G401 (cell line): ENCODE measurements around the gene C20orf144. TPM values are rescaled to one million over a fixed set of nuclear protein-coding genes. Genes with fewer than 3 reads are reported as not detected.

ENCODE experiments used
- DNase-seq: peaks from one replicate; pipeline ENCODE4 v3.0.0-alpha.2; 2015; ENCODE audit warnings: low spot score
- in situ Hi-C: cut with HindIII; loops from 2 replicates; pipeline ENCODE4 v1.10.0; 2016; ENCODE audit warnings: low sequenced_read_pairs, mixed read lengths
- total RNA-seq: library from RNA; depleted of rRNA; stranded (reverse); fragments of >200 nt; shearing (Covaris generic); gene quantifications from 2 replicates; pipeline ENCODE4 v1.2.3, GENCODE V29; 2014; rRNA removed

Gene C20orf144
- total RNA-seq, 1 experiment from 2014 or later, result 0.20 TPM

DNA sequence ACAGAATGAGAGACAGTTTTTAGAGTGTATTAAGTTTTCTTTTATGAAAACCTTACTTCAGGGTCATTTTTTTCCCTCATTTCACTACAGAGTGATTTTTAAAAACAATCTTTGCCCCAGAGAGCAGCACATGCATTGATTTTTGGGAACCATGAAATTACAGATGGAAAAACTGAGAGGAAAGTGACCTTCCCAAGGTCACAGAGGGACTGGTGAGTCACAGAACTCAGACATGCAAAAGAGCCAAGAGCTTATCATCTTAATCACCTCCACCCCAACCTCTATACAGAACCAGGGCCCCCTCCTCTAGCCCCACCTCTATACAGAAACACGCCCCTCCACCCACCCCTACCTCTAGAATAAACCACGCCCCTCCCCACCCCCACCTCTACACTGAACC is 47.3 kb downstream of the C20orf144 start:
- in situ Hi-C loops, result no loop called here
- DNase-seq, result no peak

DNA sequence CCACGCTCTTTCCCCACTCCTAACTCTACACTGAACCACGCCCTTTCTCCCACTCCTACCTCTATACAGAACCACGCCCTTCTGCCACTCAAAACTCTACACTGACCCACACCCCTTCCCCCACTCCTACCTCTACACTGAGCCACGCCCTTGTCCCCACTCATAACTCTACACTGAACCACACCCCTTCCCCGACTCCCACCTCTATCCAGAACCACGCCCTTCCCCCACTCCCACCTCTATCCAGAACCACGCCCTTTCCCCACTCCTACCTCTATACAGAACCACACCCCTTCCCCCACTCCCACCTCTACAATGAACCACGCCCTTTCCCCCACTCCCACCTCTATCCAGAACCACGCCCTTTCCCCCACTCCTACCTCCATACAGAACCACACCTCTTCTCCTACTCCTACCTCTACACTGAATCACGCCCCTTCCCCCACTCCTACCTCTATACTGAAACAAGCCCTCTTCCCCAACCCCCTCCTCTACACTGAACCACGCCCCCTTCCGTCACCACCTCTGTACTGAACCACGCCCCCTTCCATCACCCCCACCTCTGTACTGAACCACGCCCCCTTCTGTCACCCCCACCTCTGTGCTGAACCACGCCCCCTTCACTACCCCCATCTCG is 47.9 kb downstream of the C20orf144 start:
- in situ Hi-C loops, result no loop called here
- no peak for DNase-seq

DNA sequence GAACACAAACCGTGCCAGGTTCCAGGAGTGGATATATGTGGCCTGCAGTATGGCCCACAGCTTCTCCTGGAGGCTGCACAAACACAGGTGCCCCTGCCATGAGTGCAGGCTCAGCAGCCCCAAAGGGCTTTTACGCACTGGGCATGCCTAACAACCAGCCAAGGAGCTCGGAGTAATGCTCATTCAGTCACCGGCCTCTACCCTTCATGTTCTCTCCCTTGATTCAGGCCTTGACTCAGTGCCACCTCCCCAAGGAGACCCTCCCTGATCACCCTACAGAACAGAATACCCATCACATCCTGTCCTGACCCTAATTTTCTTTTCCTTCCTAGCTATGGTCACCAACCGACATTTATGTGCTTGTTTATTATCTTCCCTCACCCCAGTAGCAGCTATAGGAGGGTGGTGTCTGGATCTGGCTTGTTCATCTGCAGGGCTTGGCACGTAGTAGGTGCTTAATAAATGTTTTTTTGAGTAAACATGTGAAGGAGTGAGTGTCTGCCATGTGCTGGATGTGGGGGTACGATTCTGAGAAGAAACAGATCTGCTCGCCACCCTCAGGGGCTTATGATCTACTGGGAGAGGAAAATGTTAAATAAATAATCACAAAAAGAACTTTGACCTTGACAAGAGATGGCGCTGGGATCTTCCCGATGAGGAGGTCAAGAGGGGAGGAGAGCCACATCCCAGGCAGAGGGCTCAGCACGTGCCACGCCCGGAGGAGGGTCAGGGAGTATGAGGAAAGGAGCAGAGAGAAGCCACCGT is 48.7 kb downstream of the C20orf144 start:
- no peak for DNase-seq
- in situ Hi-C loops, result no loop called here

DNA sequence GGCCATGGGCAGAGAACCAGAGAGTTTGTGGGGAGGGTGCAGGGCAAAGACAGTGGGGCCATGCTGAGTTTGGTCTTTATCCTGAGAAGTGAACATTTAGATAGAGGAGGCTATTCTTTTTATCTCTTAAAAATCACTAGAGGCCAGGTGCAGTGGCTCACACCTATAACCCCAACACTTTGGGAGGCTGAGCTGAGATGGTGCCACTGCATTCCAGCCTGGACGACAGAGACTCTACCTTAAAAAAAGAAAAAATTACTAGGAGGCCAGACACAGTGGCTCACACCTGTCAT is 49.3 kb downstream of the C20orf144 start:
- in situ Hi-C loops, result no loop called here
- no peak for DNase-seq

Other genes with a start within 250 kb of the C20orf144 start
- gene SNTA1, start 218.6 kb upstream of the C20orf144 start, total RNA-seq, result 38.0 and 42.6 TPM in 2 replicates
- gene CBFA2T2, start 172.2 kb upstream of the C20orf144 start, total RNA-seq, result 7.8 and 22.3 TPM in 2 replicates
- gene ACTL10, start 4.6 kb downstream of the C20orf144 start, total RNA-seq, result not detected in 2 replicates
- gene NECAB3, start 12.1 kb downstream of the C20orf144 start, total RNA-seq, result 69.9 and 72.1 TPM in 2 replicates
- gene E2F1, start 24.1 kb downstream of the C20orf144 start, total RNA-seq, result 44.1 and 44.2 TPM in 2 replicates
- gene PXMP4, start 58.0 kb downstream of the C20orf144 start, total RNA-seq, result 1.3 and 1.6 TPM in 2 replicates
- gene ZNF341, start 69.7 kb downstream of the C20orf144 start, total RNA-seq, result 0.86 and 2.3 TPM in 2 replicates
- gene CHMP4B, start 149.0 kb downstream of the C20orf144 start, total RNA-seq, result 71.3 and 87.4 TPM in 2 replicates